Activated T-cell treated with anti-CD3 and anti-CD28 coated beads, Interleukin-2, amount 50 U/mL, for 1 hour (primary cell): Measurements from ENCODE around the gene PARD3.
"Not testable (repeated sequence)": the region's sequence is repeated elsewhere in the genome, so short reads cannot be mapped to it uniquely, and the experiment has no call there.

ENCODE experiments used
- DNase-seq: peaks from one replicate; pipeline ENCODE4 v3.0.0-alpha.2; 2020

The PARD3 gene

DNA sequence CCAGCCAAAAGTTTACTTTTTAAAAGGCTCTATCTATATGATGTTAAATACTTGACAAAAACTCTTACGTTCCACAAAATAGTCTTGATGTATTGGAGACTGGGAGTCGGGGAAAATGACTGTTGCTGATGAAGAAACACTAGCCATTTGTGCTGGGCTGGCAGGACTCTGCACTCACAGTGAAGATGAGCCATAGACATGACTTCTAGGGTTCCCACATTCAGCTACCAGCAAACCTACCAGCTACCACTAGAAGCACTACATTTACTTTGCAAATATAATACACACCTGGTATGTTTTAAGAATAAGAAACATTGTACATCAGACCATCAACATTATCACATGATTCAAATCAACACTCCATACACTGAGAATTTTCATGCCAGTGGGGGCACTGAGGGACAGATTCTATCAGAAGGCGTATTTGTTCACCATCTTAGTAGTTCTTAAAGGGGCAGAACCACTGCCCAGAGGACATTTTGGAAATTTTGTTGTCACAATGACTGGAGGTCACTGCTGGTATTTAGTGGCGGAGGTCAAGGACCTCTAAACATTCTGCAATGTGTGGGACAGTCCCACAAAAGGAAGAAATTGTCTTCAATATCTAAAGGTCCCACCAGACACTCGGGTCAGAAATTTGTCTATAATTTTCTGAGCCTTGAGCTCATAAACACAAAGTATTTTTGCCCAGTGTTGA lies 52.3 kb downstream of the PARD3 start:
- no peak for DNase-seq

DNA sequence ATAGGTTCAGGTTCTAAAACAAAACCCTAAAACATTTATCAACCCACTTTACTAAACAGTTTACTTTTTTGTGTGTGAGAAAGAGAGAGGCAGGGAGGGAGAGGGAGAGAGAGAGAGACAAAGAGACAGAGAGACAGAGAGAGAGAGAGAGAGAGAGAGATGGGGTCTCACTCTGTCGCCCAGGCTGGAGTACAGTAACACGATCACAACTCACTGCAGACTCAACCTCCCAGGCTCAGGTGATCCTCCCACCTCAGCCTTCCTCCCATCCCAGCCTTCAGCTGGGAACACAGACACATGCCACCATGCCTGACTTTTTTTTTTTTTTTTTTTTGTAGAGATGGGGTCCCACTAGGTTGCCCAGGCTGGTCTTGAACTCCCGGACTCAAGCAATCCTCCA lies 52.9 kb downstream of the PARD3 start:
- no peak for DNase-seq

DNA sequence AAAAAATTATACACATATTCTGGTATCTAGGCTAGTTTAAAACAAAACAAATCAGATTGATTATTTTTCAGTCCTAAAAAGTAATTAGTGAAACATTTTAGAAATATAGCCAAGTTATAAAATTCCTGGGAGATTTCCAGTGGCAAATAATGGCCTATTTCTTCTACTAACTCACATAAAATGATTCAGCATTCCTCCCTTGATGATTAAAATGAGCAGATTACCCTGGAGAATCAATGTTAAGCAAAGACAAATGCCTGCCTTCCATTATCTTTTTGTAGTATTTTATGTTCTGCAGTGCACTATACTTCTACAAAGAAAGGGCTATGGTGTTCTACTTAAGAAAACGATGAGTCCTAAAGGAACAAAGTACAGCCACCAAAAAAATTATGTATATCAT lies 53.6 kb downstream of the PARD3 start:
- DNase-seq = no peak

DNA sequence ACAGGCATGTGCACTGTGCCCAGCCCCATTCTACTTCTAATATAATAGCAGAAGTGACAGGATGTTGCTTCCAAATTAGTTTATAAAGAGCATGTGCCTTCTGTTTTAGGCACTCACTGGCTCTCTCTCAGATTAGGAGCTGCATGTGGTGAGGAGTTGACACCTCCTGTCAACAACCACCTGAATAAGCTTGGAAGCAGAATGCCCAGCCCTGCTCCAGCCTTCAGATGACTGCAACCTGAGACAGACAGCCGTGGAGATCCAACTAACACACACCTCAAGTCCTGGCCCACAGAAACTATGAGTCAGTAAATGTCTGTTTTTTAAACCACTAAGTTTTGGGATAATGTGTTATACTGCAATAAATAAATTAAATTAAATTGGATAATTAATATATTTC lies 54.5 kb downstream of the PARD3 start:
- no peak for DNase-seq

DNA sequence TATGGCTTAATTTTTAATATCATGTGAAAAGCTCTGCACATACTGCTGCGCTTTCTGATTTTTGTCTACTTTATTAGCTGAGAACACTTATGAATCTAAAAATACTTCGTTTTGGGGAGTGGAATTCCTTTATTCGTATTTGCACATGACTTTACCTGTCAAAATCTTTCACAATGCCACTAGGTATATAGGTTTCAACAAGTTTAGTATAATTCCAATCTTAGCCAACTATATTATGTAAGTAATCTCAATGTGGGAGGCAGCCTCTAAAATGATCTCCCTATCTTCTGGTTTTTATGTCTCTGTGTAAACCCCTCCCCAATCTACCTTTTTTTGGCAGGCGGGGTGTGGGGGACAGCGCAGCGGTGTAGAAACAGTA lies 55.3 kb downstream of the PARD3 start:
- DNase-seq = no peak

DNA sequence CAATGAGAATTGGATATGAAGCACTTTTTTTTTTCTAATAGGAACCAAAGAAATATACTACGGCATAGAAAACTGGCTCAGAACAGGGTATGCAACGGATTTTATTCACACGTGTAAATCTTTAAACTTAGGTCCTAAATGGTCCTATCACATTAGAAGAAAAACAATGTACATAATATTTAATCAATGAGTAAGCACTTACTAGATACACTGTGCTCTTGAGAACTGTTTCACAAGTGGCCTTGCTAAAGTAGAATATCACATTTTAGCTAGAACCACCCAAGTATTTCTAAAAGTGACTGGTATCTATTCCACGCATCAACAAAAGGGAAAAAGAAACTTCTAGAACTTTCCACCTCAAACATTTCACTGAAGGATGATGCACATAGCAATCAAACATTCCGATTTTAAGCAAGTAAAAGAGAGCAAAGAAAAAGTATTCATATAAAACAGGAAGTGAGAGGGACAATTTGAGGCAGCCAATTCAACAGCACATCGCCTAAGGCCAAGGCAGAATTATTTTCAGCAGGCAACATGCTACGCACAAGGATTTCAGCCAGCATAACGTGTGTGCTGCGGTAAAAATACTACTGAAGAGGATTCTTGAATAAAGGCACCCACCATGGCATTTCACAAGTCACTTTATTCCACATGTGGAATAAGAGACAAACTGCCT lies 55.8 kb downstream of the PARD3 start:
- DNase-seq = no peak

DNA sequence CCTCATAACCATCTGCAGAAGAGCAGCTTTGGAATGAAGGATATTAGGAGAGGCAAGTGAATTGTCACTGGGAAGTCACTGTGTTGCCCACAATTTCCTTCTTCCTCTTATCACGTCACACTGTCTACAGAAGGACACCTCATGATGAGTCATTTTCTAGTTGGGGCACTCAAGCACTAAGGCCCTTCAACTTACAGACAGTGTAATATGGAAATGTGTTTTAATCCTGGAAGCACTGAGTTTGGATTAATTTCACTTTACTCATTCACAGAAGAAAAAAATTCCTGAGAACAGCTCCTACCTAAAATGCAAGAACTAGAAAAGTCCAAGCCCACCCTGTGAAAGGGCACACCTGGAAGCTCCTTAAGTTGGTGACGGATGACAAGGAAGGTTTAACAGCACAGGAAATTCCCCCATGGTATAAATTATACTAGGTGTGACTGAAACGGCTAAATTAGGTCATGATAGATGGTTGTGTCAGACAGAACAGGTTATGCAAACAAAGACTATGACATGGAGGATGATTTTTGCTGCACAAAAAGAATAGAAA lies 56.6 kb downstream of the PARD3 start:
- no peak for DNase-seq

DNA sequence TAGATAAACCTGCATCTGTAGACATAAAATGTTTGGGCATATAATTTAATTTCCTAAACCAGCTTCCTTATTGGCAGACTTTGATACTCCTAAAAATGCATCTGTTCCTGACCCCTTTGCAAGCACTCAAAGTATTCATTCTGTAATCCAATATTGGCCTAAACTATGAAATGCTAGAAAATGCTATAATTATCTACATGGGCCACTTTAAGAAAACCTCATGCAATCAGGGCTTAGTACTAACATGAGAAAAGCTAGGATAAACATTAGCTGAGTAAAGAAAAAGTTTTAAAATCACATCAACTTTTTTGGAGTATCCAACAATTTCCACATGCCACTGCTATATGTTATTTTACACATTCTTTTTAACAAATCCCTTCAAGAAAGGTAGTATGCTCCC lies 57.2 kb downstream of the PARD3 start:
- DNase-seq = no peak

DNA sequence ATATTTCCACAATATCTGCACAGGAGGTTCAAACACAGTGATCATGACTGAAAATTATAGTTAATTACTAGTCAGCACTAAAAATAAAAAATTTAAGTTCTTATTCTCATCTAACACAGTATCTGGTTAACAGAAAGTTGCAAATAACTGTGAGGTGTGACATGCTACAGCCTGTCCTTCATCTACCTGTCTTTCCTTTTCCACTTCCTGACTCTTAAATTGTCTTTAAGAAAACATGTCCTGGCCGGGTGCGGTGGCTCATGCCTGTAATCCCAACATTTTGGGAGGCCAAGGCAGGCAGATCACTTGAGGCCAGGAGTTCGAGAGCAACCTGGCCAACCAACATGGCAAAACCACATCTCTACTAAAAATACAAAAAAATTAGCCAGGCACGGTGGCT lies 57.9 kb downstream of the PARD3 start:
- DNase-seq = not testable (repeated sequence)

DNA sequence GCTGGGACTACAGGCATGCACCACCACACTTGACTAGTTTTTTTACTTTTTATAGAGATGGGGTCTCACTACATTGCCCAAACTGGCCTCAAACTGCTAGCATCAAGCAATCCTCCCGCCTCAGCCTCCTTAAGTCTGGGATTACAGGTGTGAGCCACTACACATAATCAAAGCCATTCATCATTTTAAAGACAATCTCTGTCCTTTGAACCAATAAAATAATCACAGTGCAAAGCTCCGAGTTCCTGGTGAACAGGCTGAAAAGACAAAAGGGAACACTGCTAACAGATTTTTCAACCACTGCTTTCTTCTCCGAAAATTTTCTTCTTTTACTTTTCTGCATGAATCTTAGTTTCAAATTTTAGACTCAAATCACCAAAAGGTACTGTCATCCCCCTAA lies 58.5 kb downstream of the PARD3 start:
- DNase-seq = no peak

DNA sequence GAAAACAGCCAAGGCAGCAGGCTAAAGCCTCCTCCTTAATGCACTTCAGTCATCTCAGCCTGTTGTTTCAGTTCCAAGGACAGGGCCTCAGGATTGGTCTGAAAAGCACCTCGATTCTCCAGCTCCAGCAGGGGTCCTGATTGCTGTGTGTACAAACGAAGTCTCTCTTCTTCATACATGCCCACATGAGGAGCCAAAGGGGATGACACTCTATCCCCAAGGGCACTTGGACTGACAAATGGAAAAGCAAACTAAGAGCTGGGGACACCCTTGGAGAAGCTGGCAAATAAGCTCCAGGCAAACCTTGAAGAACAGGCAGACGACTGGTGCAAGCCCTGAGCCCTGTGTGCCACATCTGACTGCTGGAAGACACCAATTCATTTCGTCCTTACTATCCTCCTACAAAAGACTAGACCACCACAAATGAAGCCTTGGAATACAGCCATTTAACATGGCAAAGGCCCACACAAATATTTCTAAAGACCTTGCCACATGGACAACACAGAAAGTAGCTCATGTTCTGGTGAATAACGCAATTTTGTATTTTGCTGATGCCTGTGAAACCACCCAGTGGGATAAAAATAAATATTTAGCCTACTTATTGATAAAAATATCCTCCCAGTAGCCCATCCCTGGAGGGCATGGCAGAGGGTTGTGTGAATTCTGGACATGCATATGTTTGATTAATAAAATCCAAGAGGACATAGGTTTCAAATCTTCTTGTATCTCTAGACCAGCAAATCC lies 61.9 kb downstream of the PARD3 start:
- DNase-seq = no peak

DNA sequence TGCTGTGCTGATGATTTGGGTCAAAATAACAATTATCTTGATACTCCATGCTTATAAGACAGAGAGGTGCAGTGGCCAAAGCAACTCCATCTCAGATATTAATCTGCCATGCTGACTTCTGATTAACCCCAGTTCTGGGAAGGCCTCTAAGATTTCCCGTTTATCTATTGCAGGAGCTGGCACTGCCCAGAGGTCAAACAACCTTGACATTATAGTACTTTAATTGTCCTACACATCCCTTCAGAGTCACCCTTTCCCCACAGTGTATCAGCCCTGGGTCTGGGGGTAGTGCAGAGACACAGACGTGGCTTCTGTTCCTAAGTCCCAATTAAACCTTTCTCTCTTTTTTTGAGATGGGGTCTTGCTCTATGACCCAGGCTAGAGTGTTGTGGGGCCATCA lies 63.8 kb downstream of the PARD3 start:
- DNase-seq = no peak

DNA sequence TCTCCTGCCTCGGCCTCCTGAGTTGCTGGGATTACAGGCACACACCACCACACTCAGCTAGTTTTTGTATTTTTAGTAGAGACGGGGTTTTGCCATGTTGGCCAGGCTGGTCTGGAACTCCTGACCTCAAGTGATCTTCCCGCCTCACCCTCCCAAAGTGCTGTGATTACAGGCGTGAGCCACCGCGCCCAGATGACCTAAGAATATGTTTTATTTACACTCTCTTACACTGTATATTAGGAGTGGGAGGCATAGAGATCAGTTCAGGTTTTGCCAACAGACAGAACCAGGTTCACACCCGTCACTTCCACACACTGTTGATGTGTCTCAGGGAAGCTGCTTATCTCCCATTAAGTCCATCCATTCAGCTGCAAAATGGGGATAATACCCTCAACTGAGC lies 64.3 kb downstream of the PARD3 start:
- DNase-seq = not testable (repeated sequence)

DNA sequence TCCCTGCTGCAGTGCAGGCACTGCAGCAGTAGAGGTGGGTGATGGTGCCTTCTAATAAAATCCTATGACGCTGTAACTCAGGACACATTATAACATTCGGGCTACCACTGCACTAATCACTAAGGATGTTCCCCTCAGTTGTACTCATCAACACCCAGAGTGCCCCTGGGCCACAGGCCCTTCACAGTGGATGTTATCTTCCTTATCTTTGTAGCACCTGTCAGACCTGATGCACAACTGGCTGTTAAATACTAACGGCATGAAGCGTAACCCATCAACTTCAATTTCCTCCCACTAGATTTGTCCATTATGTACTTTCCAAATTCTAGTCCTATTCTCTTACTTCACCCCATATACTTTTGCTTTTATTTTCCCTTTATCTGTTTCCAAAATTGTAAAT lies 66.3 kb downstream of the PARD3 start:
- no peak for DNase-seq

DNA sequence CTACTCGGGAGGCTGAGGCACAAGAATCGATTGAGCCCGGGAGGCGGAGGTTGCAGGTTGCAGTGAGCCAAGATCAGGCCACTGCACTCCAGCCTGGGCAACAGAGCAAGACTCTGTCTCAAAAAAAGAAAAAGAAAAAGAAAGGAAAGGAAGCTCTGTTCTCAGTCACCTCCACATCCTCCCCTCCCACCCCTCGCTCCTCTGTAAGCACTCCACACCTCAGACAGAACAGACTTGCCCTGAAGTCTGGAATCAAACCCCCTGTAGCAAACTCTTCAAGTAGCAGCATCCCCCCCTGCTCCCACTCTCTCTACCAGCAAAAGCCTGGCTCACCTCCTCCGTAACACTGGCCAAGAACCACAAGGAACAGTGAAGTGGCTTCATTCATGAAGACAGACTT lies 66.7 kb downstream of the PARD3 start:
- DNase-seq = no peak

DNA sequence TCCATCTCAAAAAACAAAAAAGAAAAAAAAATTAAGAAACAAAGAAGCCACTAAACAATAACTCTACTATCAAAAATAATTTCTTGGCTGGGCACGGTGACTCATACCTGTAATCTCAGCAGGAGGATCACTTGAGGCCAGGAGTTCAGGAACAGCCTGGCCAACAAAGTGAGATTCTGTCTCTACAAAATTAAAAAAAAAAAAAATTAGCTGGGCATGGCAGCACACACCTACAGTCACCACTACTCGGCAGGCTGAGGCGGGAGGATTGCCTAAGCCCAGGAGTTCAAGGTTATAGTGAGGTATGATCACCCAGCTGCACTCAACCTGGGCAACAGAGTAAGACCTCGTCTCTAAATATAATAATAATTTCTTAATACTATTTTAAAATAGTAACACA lies 69.0 kb downstream of the PARD3 start:
- DNase-seq = no peak

DNA sequence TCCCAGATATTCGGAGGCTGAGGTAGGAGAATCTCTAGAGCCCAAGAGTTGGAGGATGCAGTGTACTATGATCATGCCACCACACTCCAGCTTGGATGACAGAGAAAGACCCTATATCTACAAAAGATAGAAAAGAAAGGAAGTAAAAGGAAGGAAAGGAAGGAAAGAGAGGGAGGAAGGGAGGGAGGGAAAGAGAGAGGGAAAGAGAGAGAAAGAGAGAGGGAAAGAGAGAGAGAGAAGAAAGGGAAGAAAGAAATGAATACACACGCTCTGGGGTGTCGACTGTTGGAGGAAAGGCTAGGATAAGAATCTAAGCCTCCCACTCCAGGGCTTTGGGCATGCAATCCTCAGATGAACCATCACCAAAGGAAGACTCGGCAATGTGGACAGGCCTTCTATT lies 69.9 kb downstream of the PARD3 start:
- no peak for DNase-seq

DNA sequence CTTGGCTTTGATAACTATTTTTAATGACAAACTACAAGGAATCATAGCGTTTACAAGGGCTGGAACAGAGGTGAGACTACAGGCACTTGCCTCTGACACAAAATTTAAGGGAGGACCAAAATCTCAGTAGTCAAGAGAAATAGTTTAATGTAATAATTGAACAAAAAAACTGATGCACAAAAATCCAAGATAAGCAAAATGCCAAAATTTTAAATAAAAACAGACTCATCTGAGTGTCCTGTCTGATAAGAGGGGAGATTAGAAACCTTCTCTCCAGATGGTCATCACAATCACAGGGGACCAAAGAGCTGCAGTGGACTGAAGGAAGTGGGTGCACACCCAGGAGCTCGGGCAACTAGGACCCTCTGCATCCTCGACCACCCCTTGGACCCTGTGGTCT lies 70.5 kb downstream of the PARD3 start:
- DNase-seq = no peak

DNA sequence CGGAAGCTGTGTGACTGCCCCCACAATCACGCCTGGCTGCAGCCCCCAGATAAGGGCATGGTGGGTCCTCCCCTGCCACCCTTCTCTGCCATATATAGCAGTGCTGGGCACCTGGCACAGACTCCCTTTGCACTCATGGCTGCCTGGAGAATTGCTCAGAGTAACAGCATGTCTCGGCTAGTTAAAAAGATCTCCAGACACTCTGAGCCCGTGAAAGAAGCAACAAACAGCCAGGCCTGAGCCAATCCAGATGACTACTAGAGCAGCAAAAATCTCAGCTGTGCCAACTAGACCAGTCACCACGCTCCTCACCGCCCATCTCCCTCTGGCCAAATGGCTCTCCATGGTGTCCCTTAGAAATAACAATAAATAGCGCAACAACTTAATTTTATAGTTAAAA lies 71.3 kb downstream of the PARD3 start:
- DNase-seq = no peak

DNA sequence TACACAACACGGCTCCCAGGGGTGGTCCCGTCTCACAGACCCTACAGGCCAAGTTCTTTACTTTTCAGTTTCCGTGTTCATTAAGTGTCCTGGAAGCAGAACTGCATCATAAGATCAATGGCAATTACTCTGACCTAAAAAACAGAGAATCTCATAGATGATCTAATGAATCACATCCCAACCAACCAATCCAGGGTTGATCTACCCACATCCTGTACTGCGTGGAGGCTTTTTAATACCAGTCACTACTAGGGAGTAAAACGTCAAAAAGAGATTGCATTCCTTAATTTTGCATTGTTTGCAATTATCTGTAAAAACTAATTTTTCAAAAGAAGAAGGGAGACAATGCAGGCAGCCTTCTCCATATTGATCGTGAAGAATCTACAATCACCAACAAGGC lies 72.6 kb downstream of the PARD3 start:
- DNase-seq = no peak

DNA sequence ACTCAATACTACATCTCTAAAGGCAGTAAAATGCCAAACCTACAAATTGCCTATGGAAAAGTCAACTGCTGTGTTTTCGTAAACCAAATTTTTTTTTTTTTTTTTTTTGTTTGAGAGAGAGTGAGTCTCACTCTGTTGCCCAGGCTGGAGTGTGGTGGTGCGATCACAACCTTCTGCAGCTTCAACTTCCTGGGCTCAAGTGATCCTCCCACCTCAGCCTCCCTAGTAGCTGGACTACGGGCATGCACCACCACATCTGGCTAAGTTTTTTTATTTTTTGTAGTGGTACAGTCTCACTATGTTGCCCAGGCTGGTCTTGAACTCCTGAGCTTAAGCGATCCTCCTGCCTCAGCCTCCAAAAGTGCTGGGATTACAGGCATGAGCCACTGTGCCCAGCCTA lies 74.0 kb downstream of the PARD3 start:
- DNase-seq = not testable (repeated sequence)

DNA sequence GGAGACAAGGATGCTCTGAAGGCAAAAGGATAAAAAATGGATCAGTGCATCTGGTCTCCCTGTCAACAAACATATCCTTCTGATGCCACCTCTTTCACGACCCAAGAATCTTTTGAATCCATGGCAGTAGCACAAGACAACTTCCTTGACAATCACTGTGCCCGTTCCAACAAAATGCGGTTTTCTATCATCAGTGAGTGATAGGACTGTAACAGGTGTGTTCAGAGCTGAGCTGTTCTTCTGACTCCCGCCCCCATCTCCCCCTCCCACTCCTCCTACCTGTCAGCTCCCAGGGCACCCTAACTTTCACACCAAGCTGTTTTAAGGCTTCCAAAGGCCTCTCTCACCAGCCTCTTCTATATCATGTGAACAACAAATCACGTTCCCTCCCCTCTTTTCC lies 74.8 kb downstream of the PARD3 start:
- DNase-seq = no peak

DNA sequence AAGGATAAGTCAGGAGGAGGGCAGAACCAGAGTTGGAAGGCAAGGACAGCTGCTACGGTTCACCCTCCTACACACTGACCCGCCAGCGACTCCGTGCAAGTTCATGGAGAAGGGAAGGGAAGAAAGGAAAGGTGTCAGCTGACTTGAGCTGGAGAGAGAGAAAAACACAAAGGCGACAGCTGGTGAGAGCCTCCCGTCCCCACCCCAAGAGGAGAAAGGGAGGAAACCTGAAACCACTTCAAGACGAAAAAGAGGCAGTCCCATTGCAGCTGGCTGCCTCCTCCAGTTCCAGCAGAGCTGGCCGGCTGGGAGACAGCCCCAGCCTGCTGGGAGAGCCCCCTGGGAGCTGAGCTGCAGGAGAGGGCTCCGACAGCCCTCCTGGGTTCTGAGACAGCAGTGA lies 75.2 kb downstream of the PARD3 start:
- DNase-seq = no peak

DNA sequence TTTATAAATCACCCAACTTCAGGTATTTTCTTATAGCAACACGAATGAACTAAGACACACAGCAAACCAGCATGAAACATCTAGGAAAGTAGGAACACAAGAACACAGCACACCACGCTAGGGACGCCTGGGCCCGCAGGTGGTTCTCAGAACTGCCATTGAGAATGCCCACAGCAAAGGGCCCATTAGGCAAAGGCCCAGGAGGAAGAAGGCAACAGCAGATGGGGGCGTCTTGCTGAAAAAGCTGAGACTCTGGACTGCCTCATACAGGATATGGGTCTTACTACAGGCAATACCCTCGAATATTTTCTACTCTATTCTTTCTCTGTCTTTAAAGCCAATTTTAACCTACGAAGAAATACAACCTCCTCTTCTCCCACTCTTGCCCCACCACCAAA lies 77.3 kb downstream of the PARD3 start:
- no peak for DNase-seq
